ENCODE results near the gene SUMO4. TPM values are rescaled to one million over a fixed set of nuclear protein-coding genes. Genes with fewer than 3 reads are reported as not detected.

SUMO4 gene
- total RNA-seq, 1 experiment from 2014 or later = 2.4 TPM

DNA sequence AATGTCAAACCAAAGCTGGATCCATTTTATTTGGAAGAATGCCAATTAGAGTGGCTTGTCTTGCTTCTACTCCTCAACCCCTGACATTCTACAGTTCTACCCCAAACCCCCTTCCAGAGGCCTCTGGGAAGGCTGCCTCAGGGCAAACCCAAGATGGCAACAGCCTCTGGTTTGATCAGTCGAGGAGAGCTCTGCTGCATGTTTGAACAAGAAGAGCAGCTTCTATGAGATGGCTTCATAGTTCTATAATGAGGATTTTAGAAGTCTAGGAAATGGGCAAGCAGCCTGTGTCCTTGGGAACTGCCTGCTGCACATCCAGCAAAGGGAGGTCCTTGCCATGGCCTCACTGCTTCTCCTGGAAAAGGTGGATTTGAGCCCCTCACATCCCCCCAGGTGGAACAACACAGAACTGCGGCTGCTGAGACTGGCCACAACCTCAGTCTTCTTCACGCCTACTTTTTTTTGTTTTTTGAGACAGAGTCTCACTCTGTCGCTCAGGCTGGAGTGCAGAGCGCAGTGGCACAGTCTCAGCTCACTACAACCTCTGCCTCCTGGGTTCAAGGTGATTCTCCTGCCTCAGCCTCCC, 46.8 kb downstream of the SUMO4 start:
- Histone ChIP-seq H3K27ac (ENCODE audit: low read length) (no peak overlapping the region), H3K36me3 (ENCODE audit: insufficient read depth, low read length) (peaks cover 35% of the 10 kb centered on the region), H2AFZ (ENCODE audit: low read length) (no peak overlapping the region), H4K20me1 (ENCODE audit: insufficient read depth, low read depth, low read length) (no peaks in the 10 kb centered on the region; the same call in 1 of the 2 replicates), H3K79me2 (ENCODE audit: low read length) (no peaks in the 10 kb centered on the region), H3K9me2 (replicated peaks; ENCODE audit: insufficient read depth, low read length) (no peaks in the 10 kb centered on the region), H3K4me2 (ENCODE audit: low read depth, low read length, poor library complexity, severe bottlenecking) (no peak overlapping the region), H3K4me1 (ENCODE audit: low read length) (no peaks in the 10 kb centered on the region), H3K9ac (ENCODE audit: low read length) (no peak overlapping the region), H3K9me3 (ENCODE audit: low read length) (no peaks in the 10 kb centered on the region), H3K27me3 (ENCODE audit: low read length) (no peaks in the 10 kb centered on the region), H3K4me3 (ENCODE audit: low read length) (no peak overlapping the region)
- DNase-seq = no peak

DNA sequence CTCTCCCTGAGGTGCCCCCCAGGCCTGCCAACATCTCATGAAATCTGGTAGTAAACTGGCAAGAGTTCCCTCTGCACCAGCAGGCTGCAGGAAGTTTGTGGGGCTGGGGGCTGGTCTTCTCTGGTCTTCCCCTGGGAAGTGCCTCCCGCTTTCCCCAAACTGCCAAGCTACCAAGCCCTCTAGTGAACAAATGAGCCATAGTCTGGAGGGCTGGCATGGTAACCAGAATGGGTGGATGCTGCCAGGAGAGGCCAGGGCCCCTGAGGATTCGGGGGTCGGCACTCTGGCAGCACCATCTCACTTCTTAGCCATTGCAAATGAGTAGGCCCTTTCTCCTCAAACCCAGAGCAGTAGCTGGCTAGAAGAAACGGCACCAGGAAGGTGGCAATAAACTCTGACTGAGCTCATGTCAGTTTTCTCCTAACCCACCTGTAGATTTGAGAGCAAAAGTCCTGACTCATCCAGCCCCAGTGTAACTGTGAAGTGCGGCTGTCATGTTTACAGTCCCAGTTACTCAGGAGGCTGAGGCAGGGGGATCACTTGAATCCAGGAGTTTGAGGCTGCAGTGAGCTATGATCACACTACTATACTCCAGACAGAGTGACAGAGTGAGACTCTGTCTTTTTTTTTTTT, 48.9 kb downstream of the SUMO4 start:
- H3K27ac ChIP-seq (ENCODE audit: low read length) = no peak overlapping the region
- peaks cover 1% of the 10 kb centered on the region; the same call in 1 of the 2 replicates for H4K20me1 ChIP-seq (ENCODE audit: insufficient read depth, low read depth, low read length)
- H2AFZ ChIP-seq (ENCODE audit: low read length) = no peak overlapping the region
- no peaks in the 10 kb centered on the region for H3K4me1 ChIP-seq (ENCODE audit: low read length)
- no peak overlapping the region for H3K4me3 ChIP-seq (ENCODE audit: low read length)
- H3K9ac ChIP-seq (ENCODE audit: low read length) = no peak overlapping the region
- H3K9me2 ChIP-seq (replicated peaks; ENCODE audit: insufficient read depth, low read length) = no peaks in the 10 kb centered on the region
- peaks cover 54% of the 10 kb centered on the region for H3K36me3 ChIP-seq (ENCODE audit: insufficient read depth, low read length)
- no peaks in the 10 kb centered on the region for H3K9me3 ChIP-seq (ENCODE audit: low read length)
- DNase-seq = no peak
- H3K79me2 ChIP-seq (ENCODE audit: low read length) = no peaks in the 10 kb centered on the region
- H3K27me3 ChIP-seq (ENCODE audit: low read length) = no peaks in the 10 kb centered on the region
- no peak overlapping the region for H3K4me2 ChIP-seq (ENCODE audit: low read depth, low read length, poor library complexity, severe bottlenecking)

DNA sequence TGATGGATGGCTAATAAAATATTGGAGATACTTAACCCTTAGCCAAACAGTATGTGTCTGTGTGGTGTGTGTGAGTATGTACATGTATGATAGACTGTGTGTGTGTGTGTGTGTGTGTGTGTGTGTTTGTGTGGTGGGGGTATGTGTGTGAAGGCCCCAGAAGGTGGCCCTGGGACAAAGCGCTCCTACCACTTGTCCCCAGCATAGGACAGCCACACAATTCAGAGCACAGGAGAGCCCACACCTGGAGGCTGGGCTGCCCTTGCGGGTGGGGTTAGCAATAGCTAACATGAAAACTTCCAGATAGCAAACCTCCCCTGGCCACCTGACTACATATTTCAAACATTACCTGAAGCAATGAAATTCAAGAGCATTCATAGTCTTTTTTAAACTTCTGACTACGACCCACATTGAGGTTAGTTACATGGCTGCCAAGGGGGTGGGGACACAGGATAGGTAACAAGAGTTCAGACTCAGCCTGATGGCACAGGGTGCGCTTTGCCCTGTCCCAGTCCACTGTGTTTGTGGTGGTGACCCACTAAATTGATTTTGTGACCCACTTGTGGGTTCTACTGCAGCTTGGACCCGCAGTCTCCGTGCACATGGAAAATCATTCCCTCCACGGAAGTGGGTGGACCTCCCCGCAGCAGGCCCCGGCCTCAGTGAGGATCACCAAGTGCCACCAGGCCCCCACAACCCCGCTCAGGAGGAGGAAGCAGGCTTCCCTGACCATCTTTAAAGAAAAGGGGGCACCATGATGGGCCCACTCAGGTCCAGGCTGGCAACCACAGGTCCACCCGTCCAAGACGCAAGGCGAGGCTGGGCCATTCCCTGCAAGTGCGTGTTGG, 50.0 kb downstream of the SUMO4 start:
- H3K4me2 ChIP-seq (ENCODE audit: low read depth, low read length, poor library complexity, severe bottlenecking) = no peak overlapping the region
- no peaks in the 10 kb centered on the region for H3K9me2 ChIP-seq (replicated peaks; ENCODE audit: insufficient read depth, low read length)
- no peak overlapping the region for H3K9ac ChIP-seq (ENCODE audit: low read length)
- DNase-seq = no peak
- peaks cover 63% of the 10 kb centered on the region for H3K36me3 ChIP-seq (ENCODE audit: insufficient read depth, low read length)
- H3K9me3 ChIP-seq (ENCODE audit: low read length) = no peaks in the 10 kb centered on the region
- H3K27ac ChIP-seq (ENCODE audit: low read length) = no peak overlapping the region
- H4K20me1 ChIP-seq (ENCODE audit: insufficient read depth, low read depth, low read length) = peaks cover 9% of the 10 kb centered on the region
- no peak overlapping the region for H2AFZ ChIP-seq (ENCODE audit: low read length)
- no peak overlapping the region for H3K4me3 ChIP-seq (ENCODE audit: low read length)
- no peaks in the 10 kb centered on the region for H3K79me2 ChIP-seq (ENCODE audit: low read length)
- H3K4me1 ChIP-seq (ENCODE audit: low read length) = no peaks in the 10 kb centered on the region
- no peaks in the 10 kb centered on the region for H3K27me3 ChIP-seq (ENCODE audit: low read length)

Other genes starting within 250 kb of the SUMO4 start
- gene TAB2, start 82.5 kb upstream of the SUMO4 start, total RNA-seq (2014; rRNA removed; shearing (Covaris generic); ENCODE audit: low replicate concordance) = 8.3 and 23.4 TPM in 2 replicates
- gene ZC3H12D, start 84.8 kb downstream of the SUMO4 start, total RNA-seq (2014; rRNA removed; shearing (Covaris generic); ENCODE audit: low replicate concordance) = 71.0 and 92.0 TPM in 2 replicates
- 14.2 and 25.0 TPM in 2 replicates for gene PPIL4, start 145.8 kb downstream of the SUMO4 start, total RNA-seq (2014; rRNA removed; shearing (Covaris generic); ENCODE audit: low replicate concordance)
- 14.1 and 21.7 TPM in 2 replicates for gene GINM1, start 166.1 kb downstream of the SUMO4 start, total RNA-seq (2014; rRNA removed; shearing (Covaris generic); ENCODE audit: low replicate concordance)
- gene KATNA1, start 248.5 kb downstream of the SUMO4 start, total RNA-seq (2014; rRNA removed; shearing (Covaris generic); ENCODE audit: low replicate concordance) = 20.9 and 32.1 TPM in 2 replicates